Urinary bladder (tissue), 4 donors: Measurements from ENCODE around the gene ELMO1. TPM values are rescaled to one million over a fixed set of nuclear protein-coding genes. Genes with fewer than 3 reads are reported as not detected.
"Not testable (repeated sequence)": the region's sequence is repeated elsewhere in the genome, so short reads cannot be mapped to it uniquely, and the experiment has no call there.

ENCODE experiments used
- DNase-seq: peaks from one replicate; pipeline ENCODE4 v3.0.0-alpha.2; 2015; ENCODE audit errors: extremely low spot score
- H3K27ac ChIP-seq: one replicate; pipeline ENCODE4 v1.5.1; 2013; ENCODE audit warnings: low read depth, mild to moderate bottlenecking, moderate library complexity
- H3K36me3 ChIP-seq: one replicate; pipeline ENCODE4 v1.6.1; 2013; ENCODE audit warnings: mild to moderate bottlenecking, moderate library complexity; ENCODE audit not compliant: insufficient read depth
- H3K4me1 ChIP-seq: one replicate; pipeline ENCODE4 v1.6.1; 2013; ENCODE audit warnings: mild to moderate bottlenecking, moderate library complexity; ENCODE audit not compliant: insufficient read depth
- H3K4me3 ChIP-seq: one replicate; pipeline ENCODE4 v1.5.1; 2013; ENCODE audit warnings: low read depth, low read length
- WGBS: extraction: QIAGEN DNeasy Blood & Tissue Kit; methylation state at CpG from one replicate; pipeline ENCODE4 v1.1.7; 2013; 5-methylcytosine and 5-hydroxymethylcytosine counted together
- polyA plus RNA-seq: library from polyadenylated mRNA; stranded (reverse); fragments of 200-250 nt; gene quantifications from one replicate; pipeline ENCODE4 v1.2.3, GENCODE V29; 2013
- total RNA-seq: library from RNA; depleted of rRNA; stranded (reverse); fragments of >200 nt; gene quantifications from one replicate; pipeline ENCODE4 v1.2.3, GENCODE V29; 2014
- donor health status: healthy with polysubstance abuse.
- donor health status: healthy.

Gene ELMO1
- total and polyA plus RNA-seq, 2 donors: 14.1 to 86.7 TPM

- no peaks in the 10 kb centered on the region for H3K4me1 ChIP-seq
- DNase-seq: no peak
- H3K36me3 ChIP-seq: no peaks in the 10 kb centered on the region
- no peak overlapping the region for H3K4me3 ChIP-seq
- 92% methylated on average over 7 of the region's 7 CpGs for WGBS
- no peak overlapping the region for H3K27ac ChIP-seq
Observed at GRCh38 chr7:37151741-37152413, 296.8 kb downstream of the ELMO1 start.

GRCh38 chr7:37150856-37151255 is 297.8 kb downstream of the ELMO1 start:
- no peak overlapping the region for H3K27ac ChIP-seq
- no peak for DNase-seq
- no peak overlapping the region for H3K4me3 ChIP-seq
- no peaks in the 10 kb centered on the region for H3K36me3 ChIP-seq
- 89% methylated on average over 4 of the region's 4 CpGs for WGBS
- H3K4me1 ChIP-seq: no peaks in the 10 kb centered on the region

- no peak for DNase-seq
- H3K4me3 ChIP-seq: no peak overlapping the region
- no peaks in the 10 kb centered on the region for H3K4me1 ChIP-seq
- H3K27ac ChIP-seq: no peak overlapping the region
- 44% methylated on average over 4 of the region's 4 CpGs for WGBS
- H3K36me3 ChIP-seq: no peaks in the 10 kb centered on the region
Observed at GRCh38 chr7:37150180-37150579, 298.5 kb downstream of the ELMO1 start.

- Histone ChIP-seq H3K36me3 (no peaks in the 10 kb centered on the region), H3K27ac (no peak overlapping the region), H3K4me1 (no peaks in the 10 kb centered on the region), H3K4me3 (no peak overlapping the region)
- no peak for DNase-seq
Observed at GRCh38 chr7:37149773-37150124, 298.9 kb downstream of the ELMO1 start.

GRCh38 chr7:37149051-37149772 is 299.5 kb downstream of the ELMO1 start:
- Histone ChIP-seq H3K27ac (no peak overlapping the region), H3K4me1 (no peaks in the 10 kb centered on the region), H3K4me3 (no peak overlapping the region), H3K36me3 (no peaks in the 10 kb centered on the region)
- WGBS: 42% methylated on average over 3 of the region's 3 CpGs
- DNase-seq: no peak

GRCh38 chr7:37145682-37146081 is 303.0 kb downstream of the ELMO1 start:
- no peak overlapping the region for H3K4me3 ChIP-seq
- H3K27ac ChIP-seq: no peak overlapping the region
- 93% methylated on average over 2 of the region's 2 CpGs for WGBS
- DNase-seq: no peak
- H3K36me3 ChIP-seq: no peaks in the 10 kb centered on the region
- H3K4me1 ChIP-seq: no peaks in the 10 kb centered on the region

- 88% methylated on average over 1 of the region's 1 CpG for WGBS
- H3K27ac ChIP-seq: no peak overlapping the region
- H3K4me3 ChIP-seq: no peak overlapping the region
- H3K4me1 ChIP-seq: no peaks in the 10 kb centered on the region
- no peak for DNase-seq
- H3K36me3 ChIP-seq: no peaks in the 10 kb centered on the region
Observed at GRCh38 chr7:37144423-37144822, 304.2 kb downstream of the ELMO1 start.

- no peak overlapping the region for H3K27ac ChIP-seq
- H3K36me3 ChIP-seq: no peaks in the 10 kb centered on the region
- H3K4me3 ChIP-seq: no peak overlapping the region
- 70% methylated on average over 3 of the region's 3 CpGs for WGBS
- no peaks in the 10 kb centered on the region for H3K4me1 ChIP-seq
- no peak for DNase-seq
Observed at GRCh38 chr7:37142958-37143357, 305.7 kb downstream of the ELMO1 start.

GRCh38 chr7:37141742-37142141 is 306.9 kb downstream of the ELMO1 start:
- Histone ChIP-seq H3K4me1 (no peaks in the 10 kb centered on the region), H3K4me3 (no peak overlapping the region), H3K36me3 (no peaks in the 10 kb centered on the region), H3K27ac (no peak overlapping the region)
- DNase-seq: no peak
- 94% methylated on average over 2 of the region's 2 CpGs for WGBS

- not testable (repeated sequence) for H3K4me1 ChIP-seq, H3K4me3 ChIP-seq, H3K27ac ChIP-seq, H3K36me3 ChIP-seq, DNase-seq
- 91% methylated on average over 1 of the region's 1 CpG for WGBS
Observed at GRCh38 chr7:37133902-37134301, 314.8 kb downstream of the ELMO1 start.

- WGBS: 81% methylated on average over 4 of the region's 4 CpGs
- Histone ChIP-seq H3K27ac (no peak overlapping the region), H3K36me3 (no peaks in the 10 kb centered on the region)
Observed at GRCh38 chr7:37131855-37132254, 316.8 kb downstream of the ELMO1 start.

GRCh38 chr7:37129035-37129425 is 319.6 kb downstream of the ELMO1 start:
- Histone ChIP-seq H3K36me3 (no peaks in the 10 kb centered on the region), H3K4me3 (no peak overlapping the region), H3K27ac (no peak overlapping the region), H3K4me1 (no peaks in the 10 kb centered on the region)
- 88% methylated on average over 4 of the region's 4 CpGs for WGBS
- no peak for DNase-seq

More at GRCh38 chr7:37131855-37132254, 316.8 kb downstream of the ELMO1 start:
- Histone ChIP-seq H3K4me3 (no peak overlapping the region), H3K4me1 (no peaks in the 10 kb centered on the region)
- DNase-seq: no peak

- DNase-seq: no peak
- 82% methylated on average over 4 of the region's 4 CpGs for WGBS
- no peaks in the 10 kb centered on the region for H3K4me1 ChIP-seq
- no peak overlapping the region for H3K27ac ChIP-seq
- no peaks in the 10 kb centered on the region for H3K36me3 ChIP-seq
- no peak overlapping the region for H3K4me3 ChIP-seq
Observed at GRCh38 chr7:37128327-37129034, 320.2 kb downstream of the ELMO1 start.

GRCh38 chr7:37119296-37119860 is 329.3 kb downstream of the ELMO1 start:
- DNase-seq: no peak
- Histone ChIP-seq H3K4me1 (no peaks in the 10 kb centered on the region), H3K27ac (no peak overlapping the region), H3K4me3 (no peak overlapping the region), H3K36me3 (no peaks in the 10 kb centered on the region)
- WGBS: 74% methylated on average over 2 of the region's 2 CpGs
